ENCODE data around the gene BCL6B. TPM values are rescaled to one million over a fixed set of nuclear protein-coding genes. Genes with fewer than 3 reads are reported as not detected.
"Not testable (repeated sequence)": the region's sequence is repeated elsewhere in the genome, so short reads cannot be mapped to it uniquely, and the experiment has no call there.

Gene BCL6B
- total and polyA plus RNA-seq, 12 donors: 9.5 to 35.4 (median 15.9) TPM

GRCh38 chr17:7048968-7049367 is 26.1 kb downstream of the BCL6B start:
- peaks cover under 1 to 22% (median 15%) of the 10 kb centered on the region in 9 donors for H3K4me1 ChIP-seq
- intact Hi-C loops (cut with DNase I): loop anchor here in 5 of 10 donors (5.0 to 10.0 kb wide), 3 partner anchors 246 to 256 kb away; partner anchors contain the start of genes YBX2 (in 2 of the 5) and EIF5A (in 1 of the 5)
- TF ChIP-seq CTCF (IDR thresholded peaks at IDR 0.05): no peak
- H3K27ac ChIP-seq: no peak overlapping the region
- WGBS, 2 donors: 67 to 75% methylated on average over 6 of the region's 6 CpGs
- no peaks in the 10 kb centered on the region for H3K9me3 ChIP-seq
- DNase-seq (no peak), ATAC-seq (no peak)
- H3K36me3 ChIP-seq: no peaks in the 10 kb centered on the region
- H3K27me3 ChIP-seq: peaks cover 0 to 36% (median 10%) of the 10 kb centered on the region in 7 donors
- H3K4me3 ChIP-seq: no peak overlapping the region

DNA sequence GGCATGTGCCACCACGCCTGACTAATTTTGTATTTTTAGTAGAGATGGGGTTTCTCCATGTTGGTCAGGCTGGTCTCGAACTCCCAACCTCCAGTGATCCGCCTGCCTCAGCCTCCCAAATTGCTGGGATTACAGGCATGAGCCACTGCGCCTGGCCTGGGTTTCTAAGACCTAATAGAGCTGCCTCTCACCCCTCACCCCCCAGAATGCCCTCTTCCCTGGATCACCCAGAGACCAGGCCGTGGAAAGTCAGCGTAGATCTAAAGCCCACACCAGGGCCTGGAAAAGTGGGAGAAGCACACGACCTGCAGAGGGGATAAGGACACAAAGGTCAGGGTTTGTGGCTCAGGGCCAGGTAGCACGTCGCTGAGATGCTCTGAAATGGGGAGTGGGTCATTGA is 27.7 kb downstream of the BCL6B start:
- not testable (repeated sequence) for DNase-seq, H3K36me3 ChIP-seq, H3K27ac ChIP-seq, H3K9me3 ChIP-seq, ATAC-seq, H3K4me3 ChIP-seq
- intact Hi-C loops (cut with DNase I): loop anchor here in 8 of 10 donors (2.0 to 10.0 kb wide), 5 partner anchors 87 to 247 kb away; partner anchors contain the start of genes ASGR1 (in 4 of the 8) and YBX2 (in 2 of the 8)
- Histone ChIP-seq H3K4me1 (peaks cover 0 to 20% (median 13%) of the 10 kb centered on the region in 9 donors), H3K27me3 (peaks cover 0 to 20% (median 4%) of the 10 kb centered on the region in 7 donors)
- 83 to 84% methylated on average over 9 of the region's 9 CpGs for WGBS, 2 donors

GRCh38 chr17:7056386-7056785 is 33.5 kb downstream of the BCL6B start:
- intact Hi-C loops (cut with DNase I): loop anchor here in 3 of 10 donors (5.0 to 10.0 kb wide), 2 partner anchors 61 to 238 kb away; partner anchors contain the start of gene YBX2 (in 2 of the 3)

DNA sequence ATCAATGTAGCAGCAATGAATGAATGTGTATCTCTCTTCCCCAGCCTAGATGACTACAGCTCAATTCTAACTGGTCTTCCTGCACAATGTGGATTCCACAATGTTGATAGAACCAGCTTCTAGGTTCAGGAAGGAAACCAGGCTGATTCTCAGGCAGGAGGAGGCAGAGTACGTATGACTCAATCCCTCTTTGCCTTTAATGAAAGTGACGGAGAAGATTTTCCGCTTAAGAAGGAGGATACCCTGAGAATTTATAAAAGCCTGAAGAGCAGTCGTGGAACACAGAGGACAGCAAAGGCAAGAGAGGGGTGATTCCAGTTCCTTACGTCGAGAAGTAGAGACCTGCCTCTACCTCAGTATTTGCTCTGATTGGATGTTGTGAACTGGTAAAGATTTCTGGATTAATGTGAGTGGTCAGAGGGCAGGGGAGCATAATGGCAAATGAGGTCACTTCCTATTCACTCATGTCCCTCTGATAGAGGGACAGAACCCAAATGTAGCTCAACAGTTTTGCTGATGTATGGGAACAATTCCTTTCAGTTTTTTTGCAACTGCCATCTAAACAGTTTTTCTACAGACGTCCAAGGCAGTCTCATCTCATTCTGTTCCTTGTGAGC is 36.1 kb downstream of the BCL6B start:
- intact Hi-C loops (cut with DNase I): loop anchor here in 3 of 10 donors (5.0 to 10.0 kb wide), 2 partner anchors 58 to 236 kb away; partner anchors contain the start of gene YBX2 (in 2 of the 3)
- peak in 1 of 8 donors; percentile 33 for ATAC-seq
- no peaks in the 10 kb centered on the region for H3K36me3 ChIP-seq

More at GRCh38 chr17:7056386-7056785, 33.5 kb downstream of the BCL6B start:
- Histone ChIP-seq H3K27me3 (peaks cover 0 to 13% (median 9%) of the 10 kb centered on the region in 7 donors), H3K27ac (no peak overlapping the region), H3K9me3 (no peaks in the 10 kb centered on the region), H3K4me3 (no peak overlapping the region), H3K36me3 (no peaks in the 10 kb centered on the region), H3K4me1 (peaks cover 0 to 4% (median 0%) of the 10 kb centered on the region in 9 donors)
- DNase-seq (no peak), ATAC-seq (no peak)
- WGBS, 2 donors: 91 to 93% methylated on average over 4 of the region's 4 CpGs
- no peak for TF ChIP-seq CTCF (IDR thresholded peaks at IDR 0.05)

More for the DNA sequence above, 36.1 kb downstream of the BCL6B start:
- no peak overlapping the region for H3K27ac ChIP-seq
- WGBS, 2 donors: 53 to 54% methylated on average over 7 of the region's 7 CpGs
- H3K4me1 ChIP-seq: peaks cover 0 to 4% (median 0%) of the 10 kb centered on the region in 9 donors
- DNase-seq: no peak
- H3K9me3 ChIP-seq: no peaks in the 10 kb centered on the region
- H3K27me3 ChIP-seq: peaks cover 0 to 22% (median 11%) of the 10 kb centered on the region in 7 donors
- H3K4me3 ChIP-seq: no peak overlapping the region
- no peak for TF ChIP-seq CTCF (IDR thresholded peaks at IDR 0.05)
